GM12878 (cell line): ENCODE measurements around the gene GCH1. TPM values are rescaled to one million over a fixed set of nuclear protein-coding genes. Genes with fewer than 3 reads are reported as not detected.

ENCODE experiments used
- ATAC-seq: fragments of 200-7000 bp; cut with Tn5 transposase; 3 replicates; pipeline ENCODE4 v1.9.1; 2020; ENCODE audit warnings: mild to moderate bottlenecking, moderate library complexity
- BruUV-seq: library from RNA; stranded (reverse); fragments of 400-500 nt; replicated peaks from 2 replicates; lab custom pipeline; 2021; lab: Mats Ljungman, UMichigan
- CTCF ChIA-PET: fragments of 300-600 bp; sonication (Branson Sonifier 250); formaldehyde crosslinking; extraction: SDS; loops from one replicate; lab custom pipeline; 2021; ENCODE audit warnings: inconsistent platforms; lab: Yijun Ruan, JAX
- POLR2A ChIA-PET: fragments of 350-600 bp; formaldehyde crosslinking; extraction: SDS; loops from one replicate; lab custom pipeline; 2021; ENCODE audit warnings: inconsistent platforms; lab: Charles Lee
- RAD21 ChIA-PET: fragments of 300-600 bp; sonication (Branson Sonifier 250); formaldehyde crosslinking; loops from one replicate; lab custom pipeline; 2023; ENCODE audit warnings: antibody characterized with exemption; ENCODE audit not compliant: unreplicated experiment; lab: Charles Lee
- SMC1A ChIA-PET: fragments of 300-600 bp; sonication (Branson Sonifier 250); formaldehyde crosslinking; loops from one replicate; lab custom pipeline; 2023; ENCODE audit not compliant: unreplicated experiment, uncharacterized antibody; lab: Charles Lee
- DNase-seq: peaks from one replicate; pipeline ENCODE4 v3.0.0-alpha.2; 2011; ENCODE audit warnings: low read depth, low spot score
- FAIRE-seq: peaks from 3 replicates; lab custom pipeline; 2011; peaks lifted over from hg19 to GRCh38; lab: Jason Lieb, UNC
- H2AFZ ChIP-seq: 2 replicates; pipeline ENCODE4 v1.6.0; 2011; ENCODE audit warnings: low read depth, low read length, control low read depth; ENCODE audit not compliant: control insufficient read depth
- H3K27ac ChIP-seq: 2 replicates; pipeline ENCODE4 v1.5.1; 2011; ENCODE audit warnings: control low read depth; ENCODE audit not compliant: control insufficient read depth, insufficient read depth
- H3K27me3 ChIP-seq, 2 experiments: replicated peaks in 1 of 2; 2 replicates each; pipeline versions ENCODE4 v1.6.0 to v1.6.1; 2011; ENCODE audit warnings: low read length in 1 of 2; ENCODE audit not compliant: control insufficient read depth in 2 of 2, insufficient read depth in 2 of 2
- H3K36me3 ChIP-seq, 2 experiments: 2 replicates each; pipeline ENCODE4 v1.5.1; 2011; ENCODE audit warnings: low read length in 1 of 2; ENCODE audit not compliant: control insufficient read depth in 2 of 2, insufficient read depth in 2 of 2
- H3K4me1 ChIP-seq: 2 replicates; pipeline ENCODE4 v1.6.1; 2011; ENCODE audit warnings: mild to moderate bottlenecking, low read length, moderate library complexity, mixed read lengths; ENCODE audit not compliant: control insufficient read depth, insufficient read depth
- H3K4me2 ChIP-seq: 2 replicates; pipeline ENCODE4 v1.6.0; 2011; ENCODE audit warnings: control low read depth; ENCODE audit not compliant: control insufficient read depth, insufficient read depth
- H3K4me3 ChIP-seq: fragments of 200-600 bp; sonication (generic); 2 replicates; pipeline ENCODE4 v1.5.1; 2016
- H3K79me2 ChIP-seq: 2 replicates; pipeline ENCODE4 v1.6.0; 2011; ENCODE audit warnings: low read length; ENCODE audit not compliant: control insufficient read depth, insufficient read depth
- H3K9ac ChIP-seq: 2 replicates; pipeline ENCODE4 v1.8.0; 2011; ENCODE audit warnings: low read length, control low read depth, mixed read lengths; ENCODE audit not compliant: control insufficient read depth, insufficient read depth
- H3K9me3 ChIP-seq: replicated peaks from 3 replicates; pipeline ENCODE4 v1.5.1; 2011; ENCODE audit warnings: mild to moderate bottlenecking, low read length; ENCODE audit not compliant: control insufficient read depth, insufficient read depth
- H4K20me1 ChIP-seq: 2 replicates; pipeline ENCODE4 v1.6.0; 2011; ENCODE audit not compliant: control insufficient read depth, insufficient read depth
- BHLHE40 ChIP-seq, 2 experiments: fragments of 450-650 bp in 1 of 2; IDR thresholded peaks; 2 replicates each; pipeline ENCODE4 v1.6.1; 2011 to 2017; ENCODE audit warnings: low read depth in 2 of 2, borderline replicate concordance in 1 of 2, improper control_type of control experiment in 1 of 2, low read length in 1 of 2, mild to moderate bottlenecking in 1 of 2
- CBFB ChIP-seq: IDR thresholded peaks from 2 replicates; pipeline ENCODE4 v1.6.1; 2016; ENCODE audit warnings: antibody characterized with exemption, low read depth
- CREB1 ChIP-seq: IDR thresholded peaks from 2 replicates; pipeline ENCODE4 v1.6.1; 2012; ENCODE audit warnings: low read depth, mild to moderate bottlenecking, inconsistent platforms
- CREM ChIP-seq: IDR thresholded peaks from 2 replicates; pipeline ENCODE4 v1.6.1; 2014; ENCODE audit warnings: antibody characterized with exemption, low read depth
- E4F1 ChIP-seq: fragments of 450-650 bp; IDR thresholded peaks from 2 replicates; pipeline ENCODE4 v1.6.1; 2018; ENCODE audit warnings: borderline replicate concordance, mild to moderate bottlenecking; ENCODE audit not compliant: partially characterized antibody
- ESRRA ChIP-seq: IDR thresholded peaks from 2 replicates; pipeline ENCODE4 v1.6.1; 2012; ENCODE audit warnings: mild to moderate bottlenecking, low read length, improper control_type of control experiment
- IRF4 ChIP-seq: IDR thresholded peaks from 2 replicates; pipeline ENCODE4 v1.6.1; 2011; ENCODE audit warnings: low read depth, low read length
- KDM1A ChIP-seq: fragments of 200-600 bp; sonication (generic); IDR thresholded peaks from 2 replicates; pipeline ENCODE4 v1.6.1; 2016; ENCODE audit warnings: borderline replicate concordance
- MXI1 ChIP-seq: fragments of 150-350 bp; IDR thresholded peaks from 2 replicates; pipeline ENCODE4 v1.6.1; 2011; ENCODE audit warnings: low read depth, mild to moderate bottlenecking, inconsistent platforms, low read length, improper control_type of control experiment
- NR2C1 ChIP-seq: fragments of 450-650 bp; IDR thresholded peaks from 2 replicates; pipeline ENCODE4 v1.6.1; 2017; ENCODE audit warnings: antibody characterized with exemption, mild to moderate bottlenecking, moderate library complexity
- POLR2A ChIP-seq: IDR thresholded peaks from 2 replicates; pipeline ENCODE4 v1.6.1; 2011; ENCODE audit warnings: low read depth, mild to moderate bottlenecking, low read length
- RFX5 ChIP-seq: IDR thresholded peaks from 2 replicates; pipeline ENCODE4 v1.6.1; 2011; ENCODE audit warnings: low read depth, low read length, improper control_type of control experiment
- RUNX3 ChIP-seq: IDR thresholded peaks from 2 replicates; pipeline ENCODE4 v1.6.1; 2012; ENCODE audit warnings: low read length, inconsistent platforms
- SIX5 ChIP-seq: IDR thresholded peaks from 2 replicates; pipeline ENCODE4 v1.6.1; 2011; ENCODE audit warnings: mild to moderate bottlenecking, low read depth, low read length, moderate library complexity; ENCODE audit not compliant: severe bottlenecking
- SMAD1 ChIP-seq: fragments of 450-650 bp; IDR thresholded peaks from 2 replicates; pipeline ENCODE4 v1.6.1; 2018; ENCODE audit warnings: mild to moderate bottlenecking, low read depth; ENCODE audit not compliant: partially characterized antibody
- TARDBP ChIP-seq: IDR thresholded peaks from 2 replicates; pipeline ENCODE4 v1.6.1; 2016; ENCODE audit warnings: borderline replicate concordance
- TCF3 ChIP-seq: IDR thresholded peaks from 2 replicates; pipeline ENCODE4 v1.6.1; 2012; ENCODE audit warnings: low read depth, mild to moderate bottlenecking, low read length, borderline replicate concordance; ENCODE audit not compliant: insufficient read depth
- ZNF24 ChIP-seq: fragments of 450-650 bp; IDR thresholded peaks from 2 replicates; pipeline ENCODE4 v1.6.1; 2017; ENCODE audit warnings: antibody characterized with exemption, mild to moderate bottlenecking
- WGBS: methylation state at CpG from one replicate; pipeline ENCODE4 v1.1.6; 2016; ENCODE audit warnings: low lambda C conversion rate; ENCODE audit not compliant: insufficient replicate concordance, insufficient coverage; ENCODE audit errors: missing lambda C conversion rate; 5-methylcytosine and 5-hydroxymethylcytosine counted together
- in situ Hi-C: fragments of 300-500 bp; cut with MboI; formaldehyde crosslinking; loops from 9 replicates; pipeline ENCODE4 v1.14.3; 2018; ENCODE audit warnings: mixed read lengths
- intact Hi-C: fragments of 100-400 bp; cut with micrococcal nuclease; formaldehyde crosslinking; loops from one replicate; pipeline ENCODE4 v1.14.2; 2022; ENCODE audit not compliant: unreplicated experiment
- polyA plus RNA-seq, 11 experiments: library from polyadenylated mRNA; depleted of rRNA in 4 of 11; unstranded in 6 of 11; stranded (reverse) in 5 of 11; fragments of >200 nt; fragmentation: Nextera tagmentation in 4 of 11; fragmentation: Illumina TruSeq in 1 of 11; extraction: Ambion mirVana in 4 of 11; extraction: Trizol in 1 of 11; gene quantifications; 1 replicate in 1 of 11; 2 replicates in 10 of 11; pipeline versions ENCODE4 v1.2.1 to v1.2.3, GENCODE V29; 2011 to 2016; ENCODE audit warnings: inconsistent platforms in 2 of 11, missing spikeins in 2 of 11, low read depth in 1 of 11
- total RNA-seq, 4 experiments: library from RNA; depleted of rRNA in 3 of 4; stranded (reverse); fragments of >200 nt in 3 of 4; fragmentation: Illumina TruSeq in 1 of 4; extraction: Trizol in 1 of 4; gene quantifications; 2 replicates each; pipeline versions ENCODE4 v1.2.1 to v1.2.3, GENCODE V29; 2013 to 2021
- TF ChIP-seq, protein P1 (sequence below): fragments of 450-650 bp; IDR thresholded peaks from 2 replicates; pipeline ENCODE4 v1.6.1; 2018; ENCODE audit warnings: mild to moderate bottlenecking, low read depth, moderate library complexity; ENCODE audit not compliant: partially characterized antibody
- TF ChIP-seq, protein P2 (sequence below): IDR thresholded peaks from 2 replicates; pipeline ENCODE4 v1.6.1; 2011; ENCODE audit warnings: mild to moderate bottlenecking, low read depth, low read length, moderate library complexity; ENCODE audit not compliant: insufficient replicate concordance

The GCH1 gene
- total and polyA plus RNA-seq, 10 of the 15 experiments (the other 5 are each of a cell fraction or from before 2014, with no cell fraction given), result 25.1 to 37.0 (median 33.8) TPM

DNA sequence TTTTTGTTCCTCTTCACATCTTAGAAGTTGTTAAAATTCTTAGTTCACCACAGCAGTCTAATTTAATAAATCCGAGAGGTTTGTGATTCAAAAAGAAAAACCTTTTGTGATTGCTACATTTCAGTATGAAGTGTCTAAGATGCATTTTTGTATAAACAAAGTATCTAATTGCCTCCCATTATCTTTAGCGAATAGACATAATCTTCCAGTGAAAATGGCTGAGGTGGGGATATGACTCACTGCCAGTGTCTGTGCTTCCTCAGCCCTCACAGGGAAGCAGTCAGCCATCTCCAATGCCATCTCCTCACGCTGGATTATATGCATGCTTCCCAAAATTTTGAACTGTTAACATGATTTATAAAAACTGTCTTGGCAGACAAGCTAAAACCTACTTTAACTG lies 7.6 kb downstream of the GCH1 start:
- POLR2A ChIA-PET, result no interaction called here
- Histone ChIP-seq H3K9ac (no peak overlapping the region), H3K4me1 (peaks cover 18% of the 10 kb centered on the region), H3K4me3 (peak overlapping the region; percentile 10; the same call in 1 of the 2 replicates), H3K79me2 (peaks cover 23% of the 10 kb centered on the region), H3K4me2 (peak overlapping the region; percentile 15; the same call in 1 of the 2 replicates), H3K27ac (no peak overlapping the region), H3K36me3 (no peaks in the 10 kb centered on the region), H4K20me1 (no peaks in the 10 kb centered on the region), H3K9me3 (no peaks in the 10 kb centered on the region), H2AFZ (no peak overlapping the region), H3K27me3 (no peaks in the 10 kb centered on the region)
- whole genome bisulfite sequencing, result 19% methylated on average over 3 of the region's 3 CpGs
- CTCF ChIA-PET, result interaction anchor here (0.9 to 3.9 kb wide), 3 partner anchors 9 to 14 kb away, joined by 3 to 36 read pairs (median 3); no protein-coding TSS in a partner anchor
- no peak for ATAC-seq
- no TSS peak for BruUV-seq
- in situ Hi-C loops (no loop called here), intact Hi-C loops (loop anchor here (5.0 kb wide), 2 partner anchors 88 to 328 kb away; partner anchors contain the start of gene SAMD4A)
- no peak for FAIRE-seq
- no peak for DNase-seq
- TF ChIP-seq ESRRA (no peak), IRF4 (no peak), POLR2A (no peak), KDM1A (no peak), E4F1 (no peak), CBFB (no peak), CREM (no peak), TARDBP (no peak), SIX5 (no peak), BHLHE40 (IDR thresholded peaks at IDR 0.05; ENCODE audit: borderline replicate concordance in 1 of 2, low read depth in 2 of 2, low read length in 1 of 2) (no peak), RFX5 (no peak), ZNF24 (no peak), NR2C1 (no peak), RUNX3 (no peak), MXI1 (no peak), TCF3 (no peak), SMAD1 (no peak), CREB1 (no peak)
- TF ChIP-seq, protein P1, sequence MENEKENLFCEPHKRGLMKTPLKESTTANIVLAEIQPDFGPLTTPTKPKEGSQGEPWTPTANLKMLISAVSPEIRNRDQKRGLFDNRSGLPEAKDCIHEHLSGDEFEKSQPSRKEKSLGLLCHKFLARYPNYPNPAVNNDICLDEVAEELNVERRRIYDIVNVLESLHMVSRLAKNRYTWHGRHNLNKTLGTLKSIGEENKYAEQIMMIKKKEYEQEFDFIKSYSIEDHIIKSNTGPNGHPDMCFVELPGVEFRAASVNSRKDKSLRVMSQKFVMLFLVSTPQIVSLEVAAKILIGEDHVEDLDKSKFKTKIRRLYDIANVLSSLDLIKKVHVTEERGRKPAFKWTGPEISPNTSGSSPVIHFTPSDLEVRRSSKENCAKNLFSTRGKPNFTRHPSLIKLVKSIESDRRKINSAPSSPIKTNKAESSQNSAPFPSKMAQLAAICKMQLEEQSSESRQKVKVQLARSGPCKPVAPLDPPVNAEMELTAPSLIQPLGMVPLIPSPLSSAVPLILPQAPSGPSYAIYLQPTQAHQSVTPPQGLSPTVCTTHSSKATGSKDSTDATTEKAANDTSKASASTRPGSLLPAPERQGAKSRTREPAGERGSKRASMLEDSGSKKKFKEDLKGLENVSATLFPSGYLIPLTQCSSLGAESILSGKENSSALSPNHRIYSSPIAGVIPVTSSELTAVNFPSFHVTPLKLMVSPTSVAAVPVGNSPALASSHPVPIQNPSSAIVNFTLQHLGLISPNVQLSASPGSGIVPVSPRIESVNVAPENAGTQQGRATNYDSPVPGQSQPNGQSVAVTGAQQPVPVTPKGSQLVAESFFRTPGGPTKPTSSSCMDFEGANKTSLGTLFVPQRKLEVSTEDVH, result no peak
- TF ChIP-seq, protein P2, sequence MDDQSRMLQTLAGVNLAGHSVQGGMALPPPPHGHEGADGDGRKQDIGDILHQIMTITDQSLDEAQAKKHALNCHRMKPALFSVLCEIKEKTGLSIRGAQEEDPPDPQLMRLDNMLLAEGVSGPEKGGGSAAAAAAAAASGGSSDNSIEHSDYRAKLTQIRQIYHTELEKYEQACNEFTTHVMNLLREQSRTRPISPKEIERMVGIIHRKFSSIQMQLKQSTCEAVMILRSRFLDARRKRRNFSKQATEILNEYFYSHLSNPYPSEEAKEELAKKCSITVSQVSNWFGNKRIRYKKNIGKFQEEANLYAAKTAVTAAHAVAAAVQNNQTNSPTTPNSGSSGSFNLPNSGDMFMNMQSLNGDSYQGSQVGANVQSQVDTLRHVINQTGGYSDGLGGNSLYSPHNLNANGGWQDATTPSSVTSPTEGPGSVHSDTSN, result no peak
- SMC1A ChIA-PET, result interaction anchor here (1.9 to 2.7 kb wide), 2 partner anchors 13 to 29 kb away, joined by 4 to 14 read pairs; no protein-coding TSS in a partner anchor
- RAD21 ChIA-PET, result no interaction called here
